Panc1 (cell line): ENCODE measurements around the gene HOXA5.

Source experiments
- POLR2AphosphoS5 ChIP-seq: IDR thresholded peaks from 2 replicates; pipeline ENCODE4 v1.6.1; 2012; ENCODE audit warnings: mild to moderate bottlenecking, low read depth, low read length, moderate library complexity
- REST ChIP-seq, 2 experiments: IDR thresholded peaks; 2 replicates each; pipeline ENCODE4 v1.6.1; 2011 to 2012; ENCODE audit warnings: low read depth in 2 of 2, control low read depth in 1 of 2, low read length in 1 of 2, mild to moderate bottlenecking in 1 of 2, moderate library complexity in 1 of 2; ENCODE audit not compliant: insufficient read depth in 1 of 2
- TCF7L2 ChIP-seq: IDR thresholded peaks from 2 replicates; pipeline ENCODE4 v1.6.1; 2011; ENCODE audit warnings: mild to moderate bottlenecking, low read depth, low read length, inconsistent platforms
- TF ChIP-seq, protein P1 (sequence below): fragments of 450-650 bp; IDR thresholded peaks from 2 replicates; pipeline ENCODE4 v1.5.1; 2017; ENCODE audit warnings: mild to moderate bottlenecking

DNA sequence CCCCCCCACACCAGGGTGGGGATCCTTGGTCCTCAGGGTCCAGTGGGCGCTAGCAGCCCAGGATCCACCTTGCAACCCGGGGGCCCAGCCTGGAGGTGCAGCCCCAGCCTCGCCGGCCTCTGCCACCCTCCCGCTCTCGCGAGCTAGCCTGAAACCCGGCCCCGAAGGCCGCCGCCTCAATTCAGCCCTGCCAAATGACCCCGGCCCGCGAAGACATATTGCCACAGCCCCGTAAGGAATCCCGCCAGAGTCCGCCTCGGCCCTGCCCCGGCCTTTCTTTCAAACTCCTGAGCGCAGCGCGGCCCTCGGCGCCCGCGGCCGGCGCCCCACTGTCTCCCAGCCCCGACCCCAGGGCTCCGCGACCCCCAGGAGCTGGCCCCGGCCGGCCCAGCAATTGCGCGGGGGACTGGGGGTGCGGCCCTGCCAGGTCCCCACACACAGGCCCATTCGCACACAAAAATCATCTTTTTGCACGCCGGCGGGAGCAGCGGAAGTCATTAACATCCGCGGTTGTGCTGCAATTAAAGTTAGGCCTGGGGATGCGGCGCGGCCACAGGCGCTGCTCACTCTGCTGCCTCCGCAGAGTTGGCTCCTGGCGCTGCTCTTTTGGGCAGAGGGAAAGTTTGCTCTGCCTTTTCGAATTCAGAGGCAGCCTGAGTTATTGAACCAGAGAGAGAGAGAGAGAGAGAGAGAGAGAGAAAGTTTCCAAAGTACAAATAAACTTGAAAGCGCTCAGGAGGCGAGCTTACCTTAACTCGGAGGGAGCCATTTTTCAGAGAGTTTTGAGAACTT, 4.0 kb downstream of the HOXA5 start:
- TF ChIP-seq, protein P1, sequence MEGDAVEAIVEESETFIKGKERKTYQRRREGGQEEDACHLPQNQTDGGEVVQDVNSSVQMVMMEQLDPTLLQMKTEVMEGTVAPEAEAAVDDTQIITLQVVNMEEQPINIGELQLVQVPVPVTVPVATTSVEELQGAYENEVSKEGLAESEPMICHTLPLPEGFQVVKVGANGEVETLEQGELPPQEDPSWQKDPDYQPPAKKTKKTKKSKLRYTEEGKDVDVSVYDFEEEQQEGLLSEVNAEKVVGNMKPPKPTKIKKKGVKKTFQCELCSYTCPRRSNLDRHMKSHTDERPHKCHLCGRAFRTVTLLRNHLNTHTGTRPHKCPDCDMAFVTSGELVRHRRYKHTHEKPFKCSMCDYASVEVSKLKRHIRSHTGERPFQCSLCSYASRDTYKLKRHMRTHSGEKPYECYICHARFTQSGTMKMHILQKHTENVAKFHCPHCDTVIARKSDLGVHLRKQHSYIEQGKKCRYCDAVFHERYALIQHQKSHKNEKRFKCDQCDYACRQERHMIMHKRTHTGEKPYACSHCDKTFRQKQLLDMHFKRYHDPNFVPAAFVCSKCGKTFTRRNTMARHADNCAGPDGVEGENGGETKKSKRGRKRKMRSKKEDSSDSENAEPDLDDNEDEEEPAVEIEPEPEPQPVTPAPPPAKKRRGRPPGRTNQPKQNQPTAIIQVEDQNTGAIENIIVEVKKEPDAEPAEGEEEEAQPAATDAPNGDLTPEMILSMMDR, result no peak
- TF ChIP-seq POLR2AphosphoS5 (no peak), REST (IDR thresholded peaks at IDR 0.05; ENCODE audit: insufficient read depth in 1 of 2, low read depth in 2 of 2, low read length in 1 of 2) (no peak), TCF7L2 (no peak)
